SK-N-SH (cell line): ENCODE data around the gene PIR. TPM values are rescaled to one million over a fixed set of nuclear protein-coding genes. Genes with fewer than 3 reads are reported as not detected.

Experiments
- CTCF ChIA-PET: fragments of 300-600, 350-600 bp; formaldehyde crosslinking; extraction: SDS; loops from one replicate; lab custom pipeline; 2021; lab: Yijun Ruan, JAX
- POLR2A ChIA-PET: fragments of 350-600 bp; sonication (Branson Sonifier 250); formaldehyde crosslinking; extraction: SDS; loops from one replicate; lab custom pipeline; 2020; ENCODE audit warnings: antibody characterized with exemption, inconsistent platforms; lab: Yijun Ruan, JAX
- DNase-seq: peaks from one replicate; pipeline ENCODE4 v3.0.0; 2012
- H2AFZ ChIP-seq: fragments of 200-600 bp; sonication (generic); 2 replicates; pipeline ENCODE4 v1.8.1; 2016; ENCODE audit warnings: antibody characterized with exemption, mild to moderate bottlenecking, low read depth
- H3F3A ChIP-seq: fragments of 200-600 bp; sonication (generic); replicated peaks from 2 replicates; pipeline ENCODE3; 2016; ENCODE audit warnings: antibody characterized with exemption, mild to moderate bottlenecking; ENCODE audit not compliant: insufficient read depth
- H3K27ac ChIP-seq, 2 experiments: fragments of 200-500 bp in 1 of 2; fragments of 200-600 bp in 1 of 2; sonication (Bioruptor generic) in 1 of 2; sonication (generic), shearing (Covaris generic) in 1 of 2; 2 replicates each; pipeline versions ENCODE4 v1.5.1 to v1.6.1; 2014 to 2016; ENCODE audit warnings: low read depth in 2 of 2, inconsistent platforms in 1 of 2, low read length in 1 of 2, mild to moderate bottlenecking in 1 of 2, mixed read lengths in 1 of 2
- H3K27me3 ChIP-seq: fragments of 200-600 bp; sonication (generic), shearing (Covaris generic); 2 replicates; pipeline ENCODE4 v1.6.1; 2016; ENCODE audit warnings: mixed run types; ENCODE audit not compliant: insufficient read depth
- H3K36me3 ChIP-seq, 2 experiments: fragments of 200-500 bp in 1 of 2; fragments of 200-600 bp in 1 of 2; sonication (Bioruptor generic) in 1 of 2; sonication (generic) in 1 of 2; replicated peaks in 1 of 2; 2 replicates each; pipeline versions ENCODE3 to v1.5.1; 2014 to 2016; ENCODE audit warnings: low read length in 1 of 2, mild to moderate bottlenecking in 1 of 2; ENCODE audit not compliant: insufficient read depth in 2 of 2, control insufficient read depth in 1 of 2
- H3K4me1 ChIP-seq, 2 experiments: fragments of 200-500 bp in 1 of 2; fragments of 200-600 bp in 1 of 2; sonication (Bioruptor generic) in 1 of 2; sonication (generic), shearing (Covaris generic) in 1 of 2; 2 replicates each; pipeline versions ENCODE4 v1.5.1 to v1.6.1; 2014 to 2016; ENCODE audit warnings: low read depth in 1 of 2, low read length in 1 of 2, mixed run types in 1 of 2; ENCODE audit not compliant: insufficient read depth in 2 of 2, control insufficient read depth in 1 of 2
- H3K4me2 ChIP-seq: fragments of 200-600 bp; sonication (generic), shearing (Covaris generic); 2 replicates; pipeline ENCODE4 v1.6.1; 2017; ENCODE audit warnings: mixed run types
- H3K4me3 ChIP-seq, 2 experiments: fragments of 200-500 bp in 1 of 2; fragments of 200-600 bp in 1 of 2; sonication (Bioruptor generic) in 1 of 2; sonication (generic), shearing (Covaris generic) in 1 of 2; 2 replicates each; pipeline versions ENCODE4 v1.5.1 to v1.8.1; 2014 to 2016; ENCODE audit warnings: low read depth in 2 of 2, inconsistent platforms in 1 of 2, low read length in 1 of 2, mild to moderate bottlenecking in 1 of 2, mixed read lengths in 1 of 2, moderate library complexity in 1 of 2
- H3K79me2 ChIP-seq: fragments of 200-600 bp; sonication (generic); 2 replicates; pipeline ENCODE4 v1.8.1; 2017; ENCODE audit warnings: mild to moderate bottlenecking; ENCODE audit not compliant: insufficient read depth
- H3K9ac ChIP-seq: fragments of 200-600 bp; sonication (generic); 2 replicates; pipeline ENCODE4 v1.6.1; 2017; ENCODE audit warnings: mixed run types
- H3K9me2 ChIP-seq: fragments of 200-600 bp; sonication (generic); 2 replicates; pipeline ENCODE4 v1.6.1; 2017; ENCODE audit warnings: mixed run types
- H3K9me3 ChIP-seq: fragments of 200-600 bp; sonication (generic); 2 replicates; pipeline ENCODE4 v1.6.1; 2017; ENCODE audit warnings: mixed run types, mild to moderate bottlenecking, moderate library complexity
- H4K20me1 ChIP-seq: fragments of 200-600 bp; sonication (generic); 2 replicates; pipeline ENCODE4 v1.6.1; 2017; ENCODE audit warnings: mild to moderate bottlenecking, mixed run types; ENCODE audit not compliant: insufficient read depth
- ELF1 ChIP-seq: IDR thresholded peaks from 2 replicates; pipeline ENCODE4 v1.4.0; 2012
- EP300 ChIP-seq, 2 experiments: IDR thresholded peaks; 2 replicates each; pipeline versions ENCODE4 v1.4.0 to v1.6.1; 2012; ENCODE audit warnings: borderline replicate concordance in 1 of 2, low read depth in 1 of 2, low read length in 1 of 2
- EZH2phosphoT487 ChIP-seq: fragments of 200-600 bp; sonication (generic); IDR thresholded peaks from 2 replicates; pipeline ENCODE4 v1.6.1; 2017; ENCODE audit warnings: low read depth, mixed run types, mild to moderate bottlenecking, antibody characterized with exemption, moderate library complexity, borderline replicate concordance
- FOXJ3 ChIP-seq: sonication (generic); formaldehyde crosslinking; IDR thresholded peaks from 2 replicates; pipeline ENCODE4 v1.5.1; 2020; ENCODE audit warnings: mild to moderate bottlenecking, missing genetic modification reagents
- GATA2 ChIP-seq: sonication (generic); formaldehyde crosslinking; IDR thresholded peaks from 2 replicates; pipeline ENCODE4 v1.5.0; 2020; ENCODE audit warnings: mild to moderate bottlenecking, missing genetic modification reagents
- JUND ChIP-seq: IDR thresholded peaks from 2 replicates; pipeline ENCODE4 v1.4.0; 2012
- MXI1 ChIP-seq: IDR thresholded peaks from 2 replicates; pipeline ENCODE4 v1.6.1; 2012; ENCODE audit warnings: mild to moderate bottlenecking, low read depth, low read length, improper control_type of control experiment
- NRF1 ChIP-seq: IDR thresholded peaks from 2 replicates; pipeline ENCODE4 v1.6.1; 2012; ENCODE audit warnings: low read depth, mild to moderate bottlenecking, low read length
- POLR2AphosphoS5 ChIP-seq: IDR thresholded peaks from 2 replicates; pipeline ENCODE4 v1.6.1; 2012; ENCODE audit warnings: low read depth, low read length
- RCOR1 ChIP-seq: fragments of 150-350 bp; IDR thresholded peaks from 2 replicates; pipeline ENCODE4 v1.6.1; 2017; ENCODE audit warnings: antibody characterized with exemption, low read length
- RFX5 ChIP-seq: IDR thresholded peaks from 2 replicates; pipeline ENCODE4 v1.6.1; 2012; ENCODE audit warnings: mild to moderate bottlenecking, improper control_type of control experiment, low read length
- SMC3 ChIP-seq: IDR thresholded peaks from 2 replicates; pipeline ENCODE4 v1.6.1; 2012; ENCODE audit warnings: low read depth, low read length, improper control_type of control experiment
- TCF12 ChIP-seq: IDR thresholded peaks from 2 replicates; pipeline ENCODE4 v1.4.0; 2012
- TEAD4 ChIP-seq: IDR thresholded peaks from 2 replicates; pipeline ENCODE4 v1.4.0; 2012; ENCODE audit warnings: mild to moderate bottlenecking, borderline replicate concordance; ENCODE audit not compliant: insufficient read depth
- YY1 ChIP-seq: IDR thresholded peaks from 2 replicates; pipeline ENCODE4 v1.4.0; 2012; ENCODE audit warnings: low read depth, mild to moderate bottlenecking
- WGBS: methylation state at CpG from one replicate; pipeline ENCODE4 v1.1.6; 2017; ENCODE audit warnings: low lambda C conversion rate; 5-methylcytosine and 5-hydroxymethylcytosine counted together
- polyA plus RNA-seq, 3 experiments: library from polyadenylated mRNA; depleted of rRNA; stranded (reverse); fragments of >200 nt; gene quantifications; 2 replicates each; pipeline ENCODE4 v1.2.3, GENCODE V29; 2012
- TF ChIP-seq, protein P1 (sequence below): IDR thresholded peaks from 2 replicates; pipeline ENCODE4 v1.4.0; 2012; ENCODE audit warnings: low read depth, borderline replicate concordance
- TF ChIP-seq, protein P2 (sequence below): fragments of 150-350 bp; IDR thresholded peaks from 2 replicates; pipeline ENCODE4 v1.6.1; 2016; ENCODE audit warnings: mild to moderate bottlenecking, low read depth, low read length
- TF ChIP-seq, protein P3 (sequence below): IDR thresholded peaks from 2 replicates; pipeline ENCODE4 v1.6.1; 2012; ENCODE audit warnings: mild to moderate bottlenecking, low read depth, low read length, moderate library complexity

The PIR gene
- polyA plus RNA-seq, 1 of the 3 experiments (the other 2 are of a cell fraction): 12.3 TPM

- H3K79me2 ChIP-seq: no peaks in the 10 kb centered on the region
- no peak for DNase-seq
- no peak overlapping the region for H3K27ac ChIP-seq
- POLR2A ChIA-PET: no interaction called here
- no peaks in the 10 kb centered on the region for H3F3A ChIP-seq
- no peaks in the 10 kb centered on the region for H3K9me2 ChIP-seq
- H3K27me3 ChIP-seq: no peaks in the 10 kb centered on the region
- H3K36me3 ChIP-seq: no peaks in the 10 kb centered on the region
- H2AFZ ChIP-seq: no peak overlapping the region
- CTCF ChIA-PET: interaction anchor here (1.0 to 1.6 kb wide), 4 partner anchors 14 to 53 kb away, joined by 3 to 4 read pairs (median 4); partner anchors contain the start of gene PIR
- no peak overlapping the region for H3K9ac ChIP-seq
- TF ChIP-seq ELF1: no peak
- TF ChIP-seq, protein P1, sequence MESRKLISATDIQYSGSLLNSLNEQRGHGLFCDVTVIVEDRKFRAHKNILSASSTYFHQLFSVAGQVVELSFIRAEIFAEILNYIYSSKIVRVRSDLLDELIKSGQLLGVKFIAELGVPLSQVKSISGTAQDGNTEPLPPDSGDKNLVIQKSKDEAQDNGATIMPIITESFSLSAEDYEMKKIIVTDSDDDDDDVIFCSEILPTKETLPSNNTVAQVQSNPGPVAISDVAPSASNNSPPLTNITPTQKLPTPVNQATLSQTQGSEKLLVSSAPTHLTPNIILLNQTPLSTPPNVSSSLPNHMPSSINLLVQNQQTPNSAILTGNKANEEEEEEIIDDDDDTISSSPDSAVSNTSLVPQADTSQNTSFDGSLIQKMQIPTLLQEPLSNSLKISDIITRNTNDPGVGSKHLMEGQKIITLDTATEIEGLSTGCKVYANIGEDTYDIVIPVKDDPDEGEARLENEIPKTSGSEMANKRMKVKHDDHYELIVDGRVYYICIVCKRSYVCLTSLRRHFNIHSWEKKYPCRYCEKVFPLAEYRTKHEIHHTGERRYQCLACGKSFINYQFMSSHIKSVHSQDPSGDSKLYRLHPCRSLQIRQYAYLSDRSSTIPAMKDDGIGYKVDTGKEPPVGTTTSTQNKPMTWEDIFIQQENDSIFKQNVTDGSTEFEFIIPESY: no peak
- TF ChIP-seq POLR2AphosphoS5: no peak
- no peak for TF ChIP-seq GATA2
- no peak for TF ChIP-seq RCOR1
- no peak for TF ChIP-seq JUND
- TF ChIP-seq EZH2phosphoT487: no peak
- TF ChIP-seq, protein P2, sequence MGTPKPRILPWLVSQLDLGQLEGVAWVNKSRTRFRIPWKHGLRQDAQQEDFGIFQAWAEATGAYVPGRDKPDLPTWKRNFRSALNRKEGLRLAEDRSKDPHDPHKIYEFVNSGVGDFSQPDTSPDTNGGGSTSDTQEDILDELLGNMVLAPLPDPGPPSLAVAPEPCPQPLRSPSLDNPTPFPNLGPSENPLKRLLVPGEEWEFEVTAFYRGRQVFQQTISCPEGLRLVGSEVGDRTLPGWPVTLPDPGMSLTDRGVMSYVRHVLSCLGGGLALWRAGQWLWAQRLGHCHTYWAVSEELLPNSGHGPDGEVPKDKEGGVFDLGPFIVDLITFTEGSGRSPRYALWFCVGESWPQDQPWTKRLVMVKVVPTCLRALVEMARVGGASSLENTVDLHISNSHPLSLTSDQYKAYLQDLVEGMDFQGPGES: no peak
- no peak for TF ChIP-seq EP300 (IDR thresholded peaks at IDR 0.05; ENCODE audit: borderline replicate concordance in 1 of 2, low read depth in 1 of 2, low read length in 1 of 2)
- no peak for TF ChIP-seq TEAD4
- no peak overlapping the region for H3K4me3 ChIP-seq
- no peaks in the 10 kb centered on the region for H4K20me1 ChIP-seq
- no peaks in the 10 kb centered on the region for H3K9me3 ChIP-seq
- H3K4me1 ChIP-seq: peaks cover 0 to 2% of the 10 kb centered on the region in 2 experiments; a peak in 1 of 4 replicates
- H3K4me2 ChIP-seq: no peak overlapping the region
- WGBS: 42% methylated on average over 4 of the region's 4 CpGs
These were observed 19.4 kb upstream of the PIR start for GRCh38 chrX:15512401-15512965.

DNA sequence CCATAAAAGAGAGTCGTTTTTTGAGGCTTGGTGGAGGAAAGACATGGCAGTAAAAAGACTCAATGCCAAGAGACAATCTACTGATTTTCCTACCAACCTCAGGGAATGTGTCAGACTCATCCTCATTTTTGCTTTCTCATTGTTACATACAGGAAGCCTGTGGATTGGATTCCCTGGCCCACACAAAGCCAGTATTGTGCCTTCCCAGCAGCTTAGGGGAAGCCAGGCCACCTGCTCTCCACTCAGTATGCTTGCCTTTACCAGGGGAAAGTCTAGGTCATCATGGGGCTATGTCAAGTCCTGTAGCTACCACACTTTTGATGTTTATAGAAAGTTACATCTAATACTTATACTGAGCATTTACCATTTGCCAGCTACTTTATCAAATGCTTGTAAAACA is 18.4 kb upstream of the PIR start:
- H3K36me3 ChIP-seq: no peaks in the 10 kb centered on the region
- 14% methylated on average over 1 of the region's 1 CpG for WGBS
- no peaks in the 10 kb centered on the region for H3K79me2 ChIP-seq
- CTCF ChIA-PET: interaction anchor here (1.2 to 1.6 kb wide), 3 partner anchors 13 to 40 kb away, joined by 3 to 4 read pairs (median 3); partner anchors contain the start of gene PIR
- no peak overlapping the region for H3K27ac ChIP-seq
- no peak overlapping the region for H3K4me2 ChIP-seq
- H3K27me3 ChIP-seq: no peaks in the 10 kb centered on the region; the same call in 1 of the 2 replicates
- DNase-seq: no peak
- H3K9me2 ChIP-seq: no peaks in the 10 kb centered on the region
- no peak overlapping the region for H3K4me3 ChIP-seq
- H2AFZ ChIP-seq: no peak overlapping the region
- POLR2A ChIA-PET: no interaction called here
- peaks cover 0 to 2% of the 10 kb centered on the region in 2 experiments; a peak in 1 of 4 replicates for H3K4me1 ChIP-seq
- H3K9me3 ChIP-seq: no peaks in the 10 kb centered on the region
- H3F3A ChIP-seq: no peaks in the 10 kb centered on the region
- no peak overlapping the region for H3K9ac ChIP-seq
- no peaks in the 10 kb centered on the region for H4K20me1 ChIP-seq
- TF ChIP-seq YY1 (no peak), ELF1 (no peak), SMC3 (no peak), MXI1 (no peak), JUND (no peak), EZH2phosphoT487 (no peak), FOXJ3 (CRISPR knock-in tag) (no peak), NRF1 (no peak), RFX5 (no peak), TCF12 (no peak)
- TF ChIP-seq, protein P3, sequence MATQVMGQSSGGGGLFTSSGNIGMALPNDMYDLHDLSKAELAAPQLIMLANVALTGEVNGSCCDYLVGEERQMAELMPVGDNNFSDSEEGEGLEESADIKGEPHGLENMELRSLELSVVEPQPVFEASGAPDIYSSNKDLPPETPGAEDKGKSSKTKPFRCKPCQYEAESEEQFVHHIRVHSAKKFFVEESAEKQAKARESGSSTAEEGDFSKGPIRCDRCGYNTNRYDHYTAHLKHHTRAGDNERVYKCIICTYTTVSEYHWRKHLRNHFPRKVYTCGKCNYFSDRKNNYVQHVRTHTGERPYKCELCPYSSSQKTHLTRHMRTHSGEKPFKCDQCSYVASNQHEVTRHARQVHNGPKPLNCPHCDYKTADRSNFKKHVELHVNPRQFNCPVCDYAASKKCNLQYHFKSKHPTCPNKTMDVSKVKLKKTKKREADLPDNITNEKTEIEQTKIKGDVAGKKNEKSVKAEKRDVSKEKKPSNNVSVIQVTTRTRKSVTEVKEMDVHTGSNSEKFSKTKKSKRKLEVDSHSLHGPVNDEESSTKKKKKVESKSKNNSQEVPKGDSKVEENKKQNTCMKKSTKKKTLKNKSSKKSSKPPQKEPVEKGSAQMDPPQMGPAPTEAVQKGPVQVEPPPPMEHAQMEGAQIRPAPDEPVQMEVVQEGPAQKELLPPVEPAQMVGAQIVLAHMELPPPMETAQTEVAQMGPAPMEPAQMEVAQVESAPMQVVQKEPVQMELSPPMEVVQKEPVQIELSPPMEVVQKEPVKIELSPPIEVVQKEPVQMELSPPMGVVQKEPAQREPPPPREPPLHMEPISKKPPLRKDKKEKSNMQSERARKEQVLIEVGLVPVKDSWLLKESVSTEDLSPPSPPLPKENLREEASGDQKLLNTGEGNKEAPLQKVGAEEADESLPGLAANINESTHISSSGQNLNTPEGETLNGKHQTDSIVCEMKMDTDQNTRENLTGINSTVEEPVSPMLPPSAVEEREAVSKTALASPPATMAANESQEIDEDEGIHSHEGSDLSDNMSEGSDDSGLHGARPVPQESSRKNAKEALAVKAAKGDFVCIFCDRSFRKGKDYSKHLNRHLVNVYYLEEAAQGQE: no peak
- TF ChIP-seq, protein P1: no peak
